ENCODE results near the gene HERC2.

The HERC2 gene

GRCh38 chr15:28086175-28086703, 235.7 kb downstream of the HERC2 start:
- DNase-seq = no peak

GRCh38 chr15:28085489-28086174, 236.3 kb downstream of the HERC2 start:
- DNase-seq = no peak

GRCh38 chr15:28084547-28084946, 237.4 kb downstream of the HERC2 start:
- no peak for DNase-seq

- DNase-seq = no peak
These were observed 238.9 kb downstream of the HERC2 start for GRCh38 chr15:28082891-28083684.

GRCh38 chr15:28081594-28081993, 240.4 kb downstream of the HERC2 start:
- DNase-seq = no peak

- DNase-seq = no peak
These were observed 241.6 kb downstream of the HERC2 start for GRCh38 chr15:28080386-28080785.

GRCh38 chr15:28079313-28079969, 242.5 kb downstream of the HERC2 start:
- DNase-seq = no peak

GRCh38 chr15:28078191-28078719, 243.7 kb downstream of the HERC2 start:
- DNase-seq = no peak

- no peak for DNase-seq
These were observed 246.4 kb downstream of the HERC2 start for GRCh38 chr15:28075573-28075972.

GRCh38 chr15:28068930-28069329, 253.0 kb downstream of the HERC2 start:
- DNase-seq = no peak

GRCh38 chr15:28066231-28066630, 255.7 kb downstream of the HERC2 start:
- DNase-seq = no peak

Data from activated gamma-delta T cell (primary cell).